Measurements from ENCODE around the gene RAE1.

Gene RAE1

DNA sequence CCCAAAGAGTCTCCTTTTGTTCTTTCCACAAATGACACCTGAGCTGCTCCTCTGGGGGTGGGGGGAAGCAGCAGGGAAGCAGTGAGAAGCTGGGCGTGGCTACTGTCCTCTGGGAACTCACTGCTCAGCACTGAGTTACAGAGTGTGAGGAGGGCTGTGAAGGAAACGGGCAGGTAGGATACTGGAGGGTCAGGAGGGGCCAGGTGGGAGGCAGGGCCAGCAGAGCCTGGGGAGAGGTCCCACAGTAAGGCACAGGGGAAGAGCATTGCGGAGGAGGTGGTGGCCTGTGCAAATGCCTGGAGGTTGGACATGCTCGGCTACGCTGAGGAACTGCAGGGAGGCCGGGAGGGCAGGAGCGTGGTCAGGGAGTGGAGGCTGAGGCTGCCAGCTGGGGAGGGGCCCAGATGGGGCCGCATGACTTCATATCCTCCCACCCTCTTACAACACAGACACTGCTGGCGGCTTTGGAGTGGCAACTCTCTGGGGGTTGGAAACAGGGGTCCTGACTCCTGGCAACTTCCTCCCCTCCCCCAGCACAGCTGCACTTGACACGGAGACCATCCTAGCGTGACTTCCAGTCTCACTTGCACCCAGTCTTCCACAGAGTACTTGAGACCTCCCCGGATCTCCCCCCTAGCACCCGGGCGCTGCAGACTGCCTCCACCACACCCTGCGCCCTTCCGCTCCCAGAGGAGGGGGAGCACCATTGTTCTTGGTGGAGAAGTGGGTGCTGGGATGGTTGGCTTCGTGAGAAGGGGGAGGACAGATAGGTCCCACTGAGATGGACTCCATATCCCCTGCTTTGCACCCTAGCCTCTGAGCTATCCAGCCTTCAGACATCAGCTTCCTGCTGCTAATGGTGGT lies 74.3 kb downstream of the RAE1 start:
- Histone ChIP-seq H3K4me3 (ENCODE audit: insufficient read depth, low read depth, low read length) (no peak overlapping the region), H3K4me1 (ENCODE audit: control insufficient read depth, insufficient read depth, low read length) (peaks cover 7% of the 10 kb centered on the region), H3K36me3 (ENCODE audit: control insufficient read depth, insufficient read depth, low read length) (no peaks in the 10 kb centered on the region), H3K27me3 (ENCODE audit: control insufficient read depth, insufficient read depth, low read length, poor library complexity, severe bottlenecking) (no peaks in the 10 kb centered on the region), H3K9me3 (ENCODE audit: control insufficient read depth, low read length) (no peaks in the 10 kb centered on the region), H3K27ac (ENCODE audit: insufficient read depth, low read depth, low read length, poor library complexity, severe bottlenecking) (no peak overlapping the region)
- WGBS, 2 experiments = 71 to 76% methylated on average over 17 of the region's 17 CpGs

DNA sequence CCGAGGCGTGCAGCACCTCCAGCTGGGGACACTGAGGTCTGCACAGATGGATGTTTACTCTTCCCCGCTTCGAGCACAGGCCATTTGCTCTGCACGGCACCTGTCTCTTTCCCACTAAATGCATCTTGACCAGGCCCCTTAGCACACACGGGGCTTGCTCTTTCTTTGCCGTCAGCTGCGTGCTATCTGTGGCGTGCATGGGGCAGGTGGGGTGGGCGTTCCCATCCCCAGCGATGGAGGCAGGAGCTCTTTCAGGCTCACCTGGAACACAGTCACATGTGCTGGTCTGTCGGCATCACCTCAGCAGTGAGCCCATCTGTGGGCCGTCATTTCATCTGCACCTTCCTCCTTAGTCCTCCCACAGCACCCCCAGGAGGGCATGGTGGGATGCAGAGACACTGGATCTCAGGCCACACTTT lies 75.2 kb downstream of the RAE1 start:
- no peaks in the 10 kb centered on the region for H3K27me3 ChIP-seq (ENCODE audit: control insufficient read depth, insufficient read depth, low read length, poor library complexity, severe bottlenecking)
- H3K4me3 ChIP-seq (ENCODE audit: insufficient read depth, low read depth, low read length) = no peak overlapping the region
- 85 to 86% methylated on average over 13 of the region's 13 CpGs for WGBS, 2 experiments
- H3K4me1 ChIP-seq (ENCODE audit: control insufficient read depth, insufficient read depth, low read length) = peaks cover 7% of the 10 kb centered on the region
- H3K9me3 ChIP-seq (ENCODE audit: control insufficient read depth, low read length) = no peaks in the 10 kb centered on the region
- H3K36me3 ChIP-seq (ENCODE audit: control insufficient read depth, insufficient read depth, low read length) = no peaks in the 10 kb centered on the region
- H3K27ac ChIP-seq (ENCODE audit: insufficient read depth, low read depth, low read length, poor library complexity, severe bottlenecking) = no peak overlapping the region

DNA sequence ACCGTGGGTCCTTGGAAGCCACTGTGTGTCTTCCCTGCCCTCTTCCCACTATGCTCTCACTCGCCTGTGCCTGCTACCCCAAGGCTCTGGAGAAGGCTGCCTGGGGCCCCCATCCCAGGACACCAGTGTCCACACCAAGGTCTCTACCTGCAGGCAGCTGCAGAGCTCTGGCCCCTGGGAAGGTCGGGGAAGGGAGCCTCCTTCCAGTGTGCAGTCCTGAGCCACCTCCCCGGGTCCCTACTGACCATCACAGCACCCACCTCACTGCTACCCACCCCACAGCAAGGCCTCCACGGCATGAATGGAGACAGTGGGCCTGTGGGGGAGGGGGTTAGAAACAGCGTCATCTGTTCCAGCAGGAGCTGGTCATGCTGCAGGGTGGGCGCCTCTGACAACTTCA lies 75.8 kb downstream of the RAE1 start:
- 84 to 93% methylated on average over 5 to 7 of the region's 7 CpGs for WGBS, 2 experiments

DNA sequence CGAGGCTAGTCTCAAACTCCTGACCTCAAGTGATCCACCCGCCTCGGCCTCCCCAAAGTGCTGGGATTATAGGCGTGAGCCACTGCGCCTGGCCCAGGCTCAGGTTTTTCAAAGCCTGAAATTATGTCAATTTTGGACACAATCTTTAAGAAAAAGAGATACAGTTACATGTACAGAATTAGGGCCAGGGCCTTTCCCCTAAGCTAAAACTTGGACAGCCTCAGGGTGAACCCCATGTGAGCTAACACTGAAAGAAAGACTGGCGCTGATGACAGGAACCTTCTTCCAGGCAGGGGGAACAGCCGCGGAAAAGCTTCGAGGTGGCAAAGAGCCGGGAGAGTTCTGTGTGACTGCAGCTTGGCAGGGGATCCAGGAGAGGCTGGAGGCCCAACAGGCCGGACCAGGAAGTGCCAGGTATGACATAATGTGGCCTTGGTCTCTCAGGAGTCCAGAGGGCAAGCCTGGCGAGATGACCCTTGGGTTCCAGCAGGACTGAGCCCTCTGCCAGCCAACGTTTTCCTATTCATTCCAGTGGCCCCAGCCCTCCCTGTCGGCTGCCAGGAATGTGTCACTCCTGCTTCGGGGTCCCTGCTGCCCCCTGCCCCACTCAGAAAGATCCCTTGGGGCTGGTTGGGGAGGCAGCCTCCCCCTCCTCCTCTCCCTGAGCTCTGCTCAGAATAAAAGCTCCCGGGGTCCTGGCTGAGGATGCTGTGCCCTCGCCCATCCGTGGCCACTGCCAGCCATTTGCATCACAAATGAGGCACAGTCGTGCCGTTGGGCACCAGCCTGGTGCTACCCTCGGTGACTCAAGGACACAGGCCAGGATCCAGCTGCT lies 77.5 kb downstream of the RAE1 start:
- no peaks in the 10 kb centered on the region for H3K36me3 ChIP-seq (ENCODE audit: control insufficient read depth, insufficient read depth, low read length)
- peaks cover 10% of the 10 kb centered on the region for H3K4me1 ChIP-seq (ENCODE audit: control insufficient read depth, insufficient read depth, low read length)
- H3K4me3 ChIP-seq (ENCODE audit: insufficient read depth, low read depth, low read length) = no peak overlapping the region
- H3K27me3 ChIP-seq (ENCODE audit: control insufficient read depth, insufficient read depth, low read length, poor library complexity, severe bottlenecking) = no peaks in the 10 kb centered on the region
- no peaks in the 10 kb centered on the region for H3K9me3 ChIP-seq (ENCODE audit: control insufficient read depth, low read length)
- 66 to 68% methylated on average over 21 of the region's 21 CpGs for WGBS, 2 experiments
- H3K27ac ChIP-seq (ENCODE audit: insufficient read depth, low read depth, low read length, poor library complexity, severe bottlenecking) = no peak overlapping the region

More for the DNA sequence above, 75.8 kb downstream of the RAE1 start:
- Histone ChIP-seq H3K9me3 (ENCODE audit: control insufficient read depth, low read length) (no peaks in the 10 kb centered on the region), H3K27ac (ENCODE audit: insufficient read depth, low read depth, low read length, poor library complexity, severe bottlenecking) (no peak overlapping the region), H3K4me1 (ENCODE audit: control insufficient read depth, insufficient read depth, low read length) (peaks cover 7% of the 10 kb centered on the region), H3K36me3 (ENCODE audit: control insufficient read depth, insufficient read depth, low read length) (no peaks in the 10 kb centered on the region), H3K4me3 (ENCODE audit: insufficient read depth, low read depth, low read length) (no peak overlapping the region), H3K27me3 (ENCODE audit: control insufficient read depth, insufficient read depth, low read length, poor library complexity, severe bottlenecking) (no peaks in the 10 kb centered on the region)

Data from ectodermal cell (in vitro differentiated cells).